ENCODE measurements around the gene RIPOR3.
A peak's percentile ranks its signal among the peaks of the same experiment; 100 is the strongest.

Gene RIPOR3

GRCh38 chr20:50589548-50590347 is 101.6 kb downstream of the RIPOR3 start:
- DNase-seq (ENCODE audit: low read depth in 2 of 2) = no peak

- DNase-seq (ENCODE audit: low read depth in 2 of 2) = peak; percentile 33 to 37
Measured at GRCh38 chr20:50588034-50588736, 103.2 kb downstream of the RIPOR3 start.

- DNase-seq (ENCODE audit: low read depth in 2 of 2) = no peak
Measured at GRCh38 chr20:50587291-50587961, 103.9 kb downstream of the RIPOR3 start.

GRCh38 chr20:50586531-50587232 is 104.7 kb downstream of the RIPOR3 start:
- DNase-seq (ENCODE audit: low read depth in 2 of 2) = no peak

GRCh38 chr20:50585678-50586077 is 105.7 kb downstream of the RIPOR3 start:
- no peak for DNase-seq (ENCODE audit: low read depth in 2 of 2)

GRCh38 chr20:50585214-50585613 is 106.1 kb downstream of the RIPOR3 start:
- DNase-seq (ENCODE audit: low read depth in 2 of 2) = no peak

- DNase-seq (ENCODE audit: low read depth in 2 of 2) = no peak
Measured at GRCh38 chr20:50584687-50585086, 106.7 kb downstream of the RIPOR3 start.

- no peak for DNase-seq (ENCODE audit: low read depth in 2 of 2)
Measured at GRCh38 chr20:50583442-50584150, 107.7 kb downstream of the RIPOR3 start.

GRCh38 chr20:50582591-50583234 is 108.6 kb downstream of the RIPOR3 start:
- DNase-seq (ENCODE audit: low read depth in 2 of 2) = no peak

GRCh38 chr20:50582092-50582491 is 109.2 kb downstream of the RIPOR3 start:
- DNase-seq (ENCODE audit: low read depth in 2 of 2) = no peak

GRCh38 chr20:50580842-50581544 is 110.3 kb downstream of the RIPOR3 start:
- DNase-seq (ENCODE audit: low read depth in 2 of 2) = no peak

- no peak for DNase-seq (ENCODE audit: low read depth in 2 of 2)
Measured at GRCh38 chr20:50580016-50580747, 111.2 kb downstream of the RIPOR3 start.

GRCh38 chr20:50579511-50579910 is 111.8 kb downstream of the RIPOR3 start:
- DNase-seq (ENCODE audit: low read depth in 2 of 2) = no peak

- no peak for DNase-seq (ENCODE audit: low read depth in 2 of 2)
Measured at GRCh38 chr20:50578778-50579165, 112.6 kb downstream of the RIPOR3 start.

- no peak for DNase-seq (ENCODE audit: low read depth in 2 of 2)
Measured at GRCh38 chr20:50578061-50578777, 113.1 kb downstream of the RIPOR3 start.

GRCh38 chr20:50577175-50578018 is 113.9 kb downstream of the RIPOR3 start:
- DNase-seq (ENCODE audit: low read depth in 2 of 2) = no peak

- peak in 1 of 2 donors; percentile 36 for DNase-seq (ENCODE audit: low read depth in 2 of 2)
Measured at GRCh38 chr20:50575865-50576720, 115.2 kb downstream of the RIPOR3 start.

All from stimulated activated CD8-positive, alpha-beta memory T cell treated with anti-CD3 and anti-CD28 coated beads, Interleukin-15, amount 100 ng/mL, for 4 hours (primary cell).